ENCODE data around the gene PALM.
A peak's percentile ranks its signal among the peaks of the same experiment; 100 is the strongest.
"Not testable (repeated sequence)": the region's sequence is repeated elsewhere in the genome, so short reads cannot be mapped to it uniquely, and the experiment has no call there.

Gene PALM

DNA sequence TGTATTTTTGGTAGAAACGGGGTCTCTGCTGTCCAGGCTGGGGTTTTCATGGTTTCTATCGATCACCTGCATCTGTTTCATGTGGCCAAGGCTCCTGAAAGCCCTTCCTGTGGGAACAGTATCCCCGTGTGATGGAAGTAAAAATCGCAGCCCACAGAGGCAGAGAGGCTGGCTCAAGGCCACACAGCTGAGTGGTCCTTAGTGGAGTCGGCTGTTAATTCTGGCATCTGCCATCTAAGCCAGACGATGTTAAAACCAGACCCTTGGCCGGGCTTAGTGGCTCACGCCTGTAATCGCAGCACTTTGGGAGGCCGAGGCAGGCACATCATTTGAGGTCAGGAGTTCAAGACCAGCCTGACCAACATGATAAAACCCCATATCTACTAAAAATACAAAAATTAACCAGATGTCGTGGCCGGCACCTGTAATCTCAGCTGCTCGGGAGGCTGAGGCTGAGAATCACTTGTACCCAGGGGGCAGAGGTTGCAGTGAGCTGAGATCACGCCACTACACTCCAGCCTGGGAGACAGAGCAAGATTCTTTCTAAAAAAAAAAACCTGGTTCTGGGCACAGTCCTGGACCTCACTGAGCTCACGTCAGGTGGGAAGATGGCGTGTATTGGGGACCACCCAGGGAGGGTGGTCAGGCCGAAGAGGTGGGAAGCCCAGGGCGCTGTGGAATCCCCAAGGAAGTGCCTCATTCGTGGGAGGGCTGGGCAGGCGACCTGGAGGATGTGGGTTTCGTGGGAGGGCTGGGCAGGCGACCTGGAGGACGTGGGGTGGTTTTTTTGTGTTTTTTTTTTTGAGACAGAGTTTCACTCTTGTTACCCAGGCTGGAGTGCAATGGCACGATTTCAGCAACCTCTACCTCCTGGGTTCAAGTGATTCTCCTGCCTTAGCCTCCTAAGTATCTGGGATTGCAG is 23.7 kb downstream of the PALM start:
- DNase-seq (ENCODE audit: low read depth) = no peak

DNA sequence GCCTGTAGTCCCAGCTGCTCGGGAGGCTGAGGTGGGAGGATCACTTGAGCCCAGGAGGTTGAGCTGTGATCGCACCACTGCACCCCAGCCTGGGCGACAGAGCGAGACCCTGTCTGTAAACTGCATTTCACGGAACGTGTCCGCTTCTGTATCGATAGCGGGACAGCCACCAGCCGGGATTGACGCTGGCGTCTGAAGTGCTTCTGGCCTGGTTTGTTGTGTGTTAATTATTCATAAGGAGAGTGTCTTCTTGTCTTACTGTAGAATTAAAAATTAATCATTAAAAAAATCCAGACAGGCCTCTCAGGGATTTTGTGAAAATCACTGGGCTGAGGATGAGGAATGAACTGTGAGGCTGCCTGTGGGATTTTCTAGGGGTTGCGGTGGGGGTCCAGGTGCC is 26.0 kb downstream of the PALM start:
- DNase-seq (ENCODE audit: low read depth) = no peak

DNA sequence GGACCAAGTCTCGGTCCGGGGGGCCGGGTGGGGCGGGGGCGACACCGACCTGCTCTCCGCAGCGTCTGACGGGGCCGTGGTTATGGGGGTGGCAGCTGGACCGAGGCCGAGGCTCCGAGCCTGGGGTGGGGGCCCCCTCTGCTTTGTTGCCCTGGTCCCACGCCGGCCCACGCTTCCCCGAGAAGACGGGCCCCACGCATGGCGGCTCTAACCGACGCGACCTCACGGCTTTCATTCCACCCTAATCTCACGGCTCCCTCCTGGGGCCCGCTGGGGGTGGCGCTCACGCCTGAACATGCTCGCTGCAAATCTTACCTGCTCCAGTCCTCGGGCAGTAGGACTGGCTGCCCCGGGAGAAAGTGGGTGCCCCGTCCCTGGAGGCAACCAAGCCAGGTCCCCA is 27.4 kb downstream of the PALM start:
- no peak for DNase-seq (ENCODE audit: low read depth)

DNA sequence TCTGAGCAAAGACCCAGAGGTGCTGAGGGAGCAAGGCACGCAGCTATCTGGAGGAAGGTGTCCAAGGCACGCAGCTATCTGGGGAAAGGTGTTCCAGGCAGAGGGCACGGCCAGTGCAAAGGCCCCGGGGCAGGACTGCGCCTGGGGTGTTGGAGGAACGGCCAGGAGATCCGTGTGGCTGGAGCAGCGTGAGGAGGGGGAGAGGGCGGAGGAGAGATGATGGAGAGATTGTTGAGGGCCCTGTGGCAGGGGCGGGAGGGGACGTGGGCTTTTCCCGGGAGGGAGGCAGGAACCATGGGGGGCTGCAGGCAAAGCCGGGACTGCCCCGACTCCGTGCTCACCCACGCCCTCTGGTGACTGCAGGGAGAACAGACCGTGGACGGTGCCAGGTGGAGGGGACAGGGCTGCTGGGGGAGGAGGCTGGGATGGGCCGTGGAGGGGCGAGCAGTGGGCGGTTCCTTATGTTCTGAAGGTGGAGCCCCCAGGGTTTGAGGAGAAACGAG is 28.9 kb downstream of the PALM start:
- peak; percentile 42 for DNase-seq (ENCODE audit: low read depth)

DNA sequence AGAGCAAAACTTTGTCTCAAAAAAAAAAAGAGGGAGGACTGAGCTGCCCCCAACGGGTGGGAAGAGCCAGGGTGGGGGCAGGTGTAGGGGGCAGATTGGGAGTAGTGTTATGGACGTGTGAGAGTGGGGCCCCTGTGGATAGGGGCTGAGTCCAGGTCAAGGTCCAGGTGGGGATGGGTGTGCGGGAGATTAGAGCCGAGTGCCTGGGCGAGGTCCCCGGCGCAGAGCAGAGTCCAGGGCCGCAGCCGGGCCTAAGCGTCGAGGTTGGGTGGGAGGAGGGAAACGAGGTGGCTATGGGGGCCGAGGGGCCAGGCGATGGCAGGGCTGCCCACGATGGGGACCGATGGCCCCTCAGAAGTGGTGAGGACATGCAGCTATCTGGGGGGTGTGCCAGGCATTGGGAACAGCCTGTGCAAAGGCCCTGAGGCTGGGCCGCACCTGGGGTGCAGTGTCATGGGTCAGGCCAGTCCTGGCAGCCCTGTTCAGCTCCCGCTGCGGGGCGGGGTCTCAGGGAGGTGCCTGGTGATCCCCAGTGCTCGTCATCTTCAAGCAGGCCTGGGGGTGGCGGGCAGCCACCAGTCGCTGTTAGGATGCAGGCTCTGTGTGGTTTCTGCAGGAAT is 29.9 kb downstream of the PALM start:
- no peak for DNase-seq (ENCODE audit: low read depth)

DNA sequence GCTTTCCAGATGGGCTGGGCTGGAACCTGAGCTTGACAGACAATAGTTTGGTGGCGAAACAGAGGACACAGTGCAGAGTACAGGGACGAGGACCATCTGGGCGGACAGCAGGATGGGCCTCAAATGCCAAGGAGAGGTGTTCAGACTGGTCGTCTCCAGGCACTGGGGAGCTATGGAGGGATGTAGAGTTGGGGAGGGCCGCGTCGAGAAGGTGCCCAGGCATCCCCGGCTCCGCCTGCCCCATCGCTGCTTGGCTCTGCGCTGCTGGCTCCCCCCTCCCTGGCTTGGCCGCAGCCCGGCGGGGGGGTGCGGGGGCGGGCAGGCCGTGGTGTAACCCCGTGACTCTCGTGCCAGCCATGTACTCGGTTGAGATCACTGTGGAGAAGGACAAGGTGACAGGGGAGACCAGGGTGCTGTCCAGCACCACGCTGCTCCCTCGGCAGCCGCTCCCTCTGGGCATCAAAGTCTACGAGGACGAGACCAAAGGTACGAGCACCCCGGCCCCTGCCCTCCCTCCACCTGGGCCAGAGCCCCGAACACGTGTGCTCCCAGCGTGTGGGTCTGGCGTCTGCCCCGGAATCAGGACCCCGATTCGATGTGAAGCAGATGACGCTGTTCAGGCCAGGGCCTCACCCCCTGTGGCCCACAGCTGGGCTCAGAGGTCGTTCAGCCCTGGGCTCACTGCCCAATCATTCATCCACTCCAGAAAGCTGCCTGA is 31.4 kb downstream of the PALM start:
- DNase-seq (ENCODE audit: low read depth) = no peak

DNA sequence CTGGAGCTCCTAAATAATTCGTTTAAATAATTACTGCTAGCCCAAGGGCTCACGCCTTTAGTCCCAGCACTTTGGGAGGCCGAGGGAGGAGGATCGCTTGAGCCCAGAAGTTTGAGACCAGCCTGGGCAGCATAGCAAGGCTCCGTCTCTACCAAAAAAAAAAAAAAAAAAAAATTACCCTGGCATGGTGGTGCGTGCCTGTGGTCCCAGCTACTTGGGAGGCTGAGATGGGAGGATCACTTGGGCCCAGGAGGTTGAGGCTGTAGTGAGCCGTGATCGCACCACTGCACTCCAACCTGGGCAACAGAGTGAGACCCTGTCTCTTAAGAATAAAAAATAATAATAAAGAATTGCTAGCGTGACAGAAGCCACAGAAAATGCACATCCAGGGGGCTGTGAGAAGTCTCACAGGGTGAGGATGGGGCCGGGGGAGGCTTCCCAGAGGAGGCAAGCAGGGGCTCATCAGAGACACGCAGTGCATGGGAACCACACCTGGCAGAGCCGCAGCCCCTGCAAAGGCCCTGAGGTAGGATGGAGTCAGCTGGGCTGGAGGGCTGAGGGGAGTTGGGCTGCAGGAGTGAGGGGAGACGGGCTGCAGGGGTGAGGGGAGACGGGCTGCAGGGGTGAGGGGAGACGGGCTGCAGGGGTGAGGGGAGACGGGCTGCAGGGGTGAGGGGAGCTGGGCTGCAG is 32.2 kb downstream of the PALM start:
- DNase-seq (ENCODE audit: low read depth) = not testable (repeated sequence)

DNA sequence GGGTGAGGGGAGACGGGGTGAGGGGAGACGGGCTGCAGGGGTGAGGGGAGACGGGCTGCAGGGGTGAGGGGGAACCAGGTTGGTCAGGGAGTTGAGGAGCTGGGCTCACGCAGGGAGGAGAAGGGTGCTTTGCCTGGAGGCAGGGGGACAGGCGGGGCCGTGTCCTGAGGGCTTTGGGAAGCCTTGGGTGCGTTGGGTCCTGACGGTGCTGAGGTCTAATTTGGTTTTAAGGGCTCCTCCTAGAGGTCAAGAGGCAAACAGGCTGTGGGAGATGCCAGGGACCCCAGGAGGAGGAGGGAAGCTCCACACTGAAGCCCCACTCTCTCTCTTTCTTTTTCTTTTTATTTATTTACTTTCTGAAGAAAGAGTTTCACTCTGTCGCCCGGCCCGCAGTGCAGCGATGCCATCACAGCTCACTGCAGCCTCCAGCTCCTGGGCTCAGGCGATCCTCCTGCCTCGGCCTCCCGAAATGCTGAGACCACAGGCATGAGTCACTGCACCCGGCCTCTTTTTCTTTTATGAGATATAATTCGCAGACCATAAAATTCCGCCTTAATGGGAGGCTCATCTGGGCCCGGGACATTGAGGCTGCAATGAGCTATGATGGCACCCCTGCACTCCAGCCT is 32.9 kb downstream of the PALM start:
- no peak for DNase-seq (ENCODE audit: low read depth)

DNA sequence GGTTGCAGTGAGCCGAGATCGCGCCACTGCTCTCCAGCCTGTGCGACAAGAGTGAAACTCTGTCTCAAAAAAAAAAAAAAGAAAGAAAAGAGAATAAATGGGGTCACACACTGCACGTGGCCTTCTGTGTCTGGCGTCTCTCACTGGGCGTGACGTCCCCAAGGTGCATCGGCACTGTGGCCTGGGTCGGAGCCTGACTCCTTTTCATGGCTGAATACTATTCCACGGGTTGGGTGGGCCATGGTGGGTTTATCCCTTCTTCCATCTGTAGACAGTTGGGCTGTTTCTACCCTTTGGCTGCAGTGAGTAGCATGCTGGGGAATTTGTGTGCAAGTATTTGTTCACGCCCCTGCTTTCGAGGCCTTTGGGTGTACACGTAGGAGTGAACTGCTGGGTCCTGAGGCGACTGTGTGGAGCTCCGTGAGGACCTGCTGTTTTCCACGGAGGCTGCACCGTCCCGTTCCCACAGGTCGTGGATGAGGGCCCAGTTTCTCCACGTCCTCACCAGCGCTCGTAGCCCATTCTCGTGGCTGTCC is 33.9 kb downstream of the PALM start:
- no peak for DNase-seq (ENCODE audit: low read depth)

DNA sequence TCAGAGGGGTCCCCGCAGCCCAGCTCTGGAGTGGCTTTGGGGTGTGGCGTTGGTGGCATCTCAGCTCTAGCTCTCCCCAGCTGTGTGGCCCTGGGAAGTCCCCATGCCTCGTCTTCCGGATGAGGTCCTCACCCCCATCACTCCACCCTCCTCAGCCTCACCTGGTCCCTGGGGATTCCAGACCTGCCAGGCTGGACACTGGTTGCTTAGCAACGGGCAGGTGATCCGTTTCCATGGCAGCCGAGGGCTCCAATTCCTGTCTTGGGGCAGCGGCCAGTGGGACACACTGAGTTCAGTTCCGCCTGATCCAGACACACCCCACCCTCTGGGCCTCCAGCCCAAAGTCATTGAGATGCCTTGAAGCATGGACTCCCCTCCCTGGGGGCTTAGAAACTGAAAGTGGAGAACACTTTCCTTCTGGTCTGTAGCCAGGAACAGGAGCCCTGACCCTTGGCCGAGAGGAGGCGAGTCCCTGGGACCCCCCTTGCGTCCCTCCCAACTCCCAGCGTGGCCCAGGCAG is 34.5 kb downstream of the PALM start:
- DNase-seq (ENCODE audit: low read depth) = no peak

DNA sequence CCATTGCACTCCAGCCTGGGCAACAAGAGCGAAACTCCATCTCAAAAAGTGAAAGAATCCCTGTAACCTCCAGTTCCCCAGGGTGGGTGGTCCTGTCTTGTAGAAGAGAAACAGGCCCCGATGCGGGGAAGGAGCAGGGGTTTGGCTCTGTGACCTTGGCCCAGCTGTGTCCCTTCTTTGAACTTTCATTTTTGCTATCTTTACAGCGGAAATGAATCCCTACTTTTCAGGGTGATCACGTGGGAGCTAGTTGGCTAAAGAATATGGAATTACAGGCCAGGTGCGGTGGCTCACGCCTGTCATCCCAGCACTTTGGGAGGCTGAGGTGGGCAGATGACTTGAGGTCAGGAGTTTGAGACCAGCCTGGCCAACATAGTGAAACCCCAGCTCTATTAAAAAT is 36.4 kb downstream of the PALM start:
- DNase-seq (ENCODE audit: low read depth) = not testable (repeated sequence)

DNA sequence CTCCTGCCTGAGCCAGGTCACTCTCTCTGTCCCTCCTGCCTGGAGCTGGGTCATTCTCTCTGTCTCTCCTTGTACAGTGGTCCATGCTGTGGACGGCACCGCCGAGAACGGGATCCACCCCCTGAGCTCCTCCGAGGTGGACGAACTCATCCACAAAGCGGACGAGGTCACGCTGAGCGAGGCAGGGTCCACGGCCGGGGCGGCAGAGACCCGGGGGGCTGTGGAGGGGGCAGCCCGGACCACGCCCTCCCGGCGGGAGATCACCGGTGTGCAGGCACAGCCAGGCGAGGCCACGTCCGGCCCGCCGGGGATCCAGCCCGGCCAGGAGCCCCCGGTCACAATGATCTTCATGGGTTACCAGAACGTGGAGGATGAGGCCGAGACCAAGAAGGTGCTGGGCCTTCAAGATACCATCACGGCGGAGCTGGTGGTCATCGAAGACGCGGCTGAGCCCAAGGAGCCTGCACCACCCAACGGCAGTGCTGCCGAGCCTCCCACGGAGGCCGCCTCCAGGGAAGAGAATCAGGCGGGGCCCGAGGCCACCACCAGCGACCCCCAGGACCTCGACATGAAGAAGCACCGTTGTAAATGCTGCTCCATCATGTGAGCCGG is 37.6 kb downstream of the PALM start:
- no peak for DNase-seq (ENCODE audit: low read depth)

DNA sequence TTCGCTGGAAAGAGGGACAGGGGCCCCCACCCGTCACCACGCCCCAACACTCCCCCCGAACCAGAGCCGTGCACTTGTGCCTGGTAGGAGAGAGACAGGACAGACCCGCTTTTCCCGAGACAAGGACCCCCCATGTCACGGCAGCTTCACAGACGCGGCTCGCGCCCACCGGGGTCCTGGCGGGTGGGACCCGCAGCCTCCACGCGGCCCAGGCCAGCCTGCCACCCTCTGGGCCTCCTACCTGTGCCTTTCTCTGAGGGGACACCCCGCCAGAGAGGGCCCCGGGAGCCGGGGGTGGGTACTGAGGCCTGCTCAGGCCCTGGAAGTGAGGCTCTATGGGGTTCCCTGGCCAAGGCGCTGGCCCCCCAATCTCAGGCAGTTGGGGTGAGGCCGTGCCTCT is 38.2 kb downstream of the PALM start:
- no peak for DNase-seq (ENCODE audit: low read depth)

DNA sequence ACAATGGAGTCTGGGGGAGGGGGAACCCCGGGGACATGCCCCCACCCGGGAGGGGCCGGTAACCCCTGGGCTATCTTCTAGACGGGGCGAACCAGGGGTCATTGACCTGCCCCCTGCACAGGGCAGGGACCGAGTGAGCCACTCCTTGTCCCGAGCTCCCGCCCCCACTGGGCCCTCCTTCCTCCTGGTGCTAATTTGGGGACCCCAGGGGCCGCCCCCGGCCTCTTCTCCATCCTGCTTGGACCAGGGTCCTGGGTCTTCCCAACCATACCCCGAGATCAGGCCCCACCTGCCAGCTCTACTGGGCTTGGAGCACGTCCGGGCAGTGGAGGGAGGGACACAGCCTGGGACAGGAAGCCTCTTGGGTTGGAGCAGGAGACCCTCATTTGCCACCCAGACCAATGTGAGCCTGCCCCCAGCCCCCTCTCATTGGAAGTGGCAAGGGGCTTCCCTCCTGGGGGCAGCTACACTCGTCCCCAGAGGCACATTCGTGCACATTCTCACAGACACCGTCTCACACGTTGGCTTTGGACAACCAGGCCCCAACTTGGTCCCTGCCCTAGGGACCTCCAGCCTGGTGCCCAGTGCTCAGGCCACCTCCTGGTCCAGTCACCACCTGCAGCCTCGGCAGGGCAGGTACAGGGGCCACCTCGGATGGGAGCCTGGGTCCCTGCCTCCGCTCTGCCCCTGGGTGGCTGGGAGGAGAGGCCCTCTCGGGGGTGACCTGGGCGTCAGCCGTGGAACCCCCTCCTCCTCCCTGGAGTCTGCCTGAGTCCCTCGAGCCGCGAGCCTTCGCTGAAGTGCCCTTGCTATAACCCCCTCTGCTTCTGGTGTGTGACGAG is 38.9 kb downstream of the PALM start:
- no peak for DNase-seq (ENCODE audit: low read depth)

DNA sequence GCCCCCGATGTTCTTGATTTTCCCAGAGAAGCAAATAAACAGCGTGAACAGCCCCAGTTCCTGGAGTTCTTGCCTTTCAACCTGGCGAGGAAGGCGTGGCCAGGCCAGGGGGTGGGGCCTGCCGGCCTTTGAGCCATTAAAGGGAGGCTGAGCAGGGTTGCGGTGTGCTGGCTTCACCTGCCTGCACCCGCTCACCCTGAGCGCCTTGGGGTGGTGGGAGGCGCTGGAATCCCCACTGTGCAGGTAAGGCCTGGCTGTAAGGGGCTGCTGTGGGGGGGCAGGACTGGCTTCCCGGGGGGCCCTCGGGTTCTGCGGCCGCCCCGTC is 39.5 kb downstream of the PALM start:
- no peak for DNase-seq (ENCODE audit: low read depth)

DNA sequence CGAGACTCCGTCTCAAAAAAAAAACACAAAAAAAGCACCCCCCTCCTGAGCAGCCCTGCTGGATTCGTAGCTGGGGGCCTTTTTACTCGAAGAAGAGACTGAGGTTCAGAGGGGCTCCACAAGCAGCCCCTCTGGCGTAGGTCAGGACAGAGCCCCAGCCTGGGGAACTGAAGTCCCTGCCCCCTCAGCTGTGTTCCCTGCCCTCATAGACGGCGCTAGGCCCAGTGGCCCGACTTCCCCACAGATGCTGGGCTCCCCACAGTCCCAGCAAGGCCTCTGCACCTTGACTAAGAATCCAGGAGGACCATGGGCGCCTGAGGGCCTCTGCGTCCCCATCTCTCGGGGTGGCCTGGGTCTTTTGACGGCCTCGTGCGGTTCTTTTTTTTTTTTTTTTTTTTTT is 41.1 kb downstream of the PALM start:
- no peak for DNase-seq (ENCODE audit: low read depth)

DNA sequence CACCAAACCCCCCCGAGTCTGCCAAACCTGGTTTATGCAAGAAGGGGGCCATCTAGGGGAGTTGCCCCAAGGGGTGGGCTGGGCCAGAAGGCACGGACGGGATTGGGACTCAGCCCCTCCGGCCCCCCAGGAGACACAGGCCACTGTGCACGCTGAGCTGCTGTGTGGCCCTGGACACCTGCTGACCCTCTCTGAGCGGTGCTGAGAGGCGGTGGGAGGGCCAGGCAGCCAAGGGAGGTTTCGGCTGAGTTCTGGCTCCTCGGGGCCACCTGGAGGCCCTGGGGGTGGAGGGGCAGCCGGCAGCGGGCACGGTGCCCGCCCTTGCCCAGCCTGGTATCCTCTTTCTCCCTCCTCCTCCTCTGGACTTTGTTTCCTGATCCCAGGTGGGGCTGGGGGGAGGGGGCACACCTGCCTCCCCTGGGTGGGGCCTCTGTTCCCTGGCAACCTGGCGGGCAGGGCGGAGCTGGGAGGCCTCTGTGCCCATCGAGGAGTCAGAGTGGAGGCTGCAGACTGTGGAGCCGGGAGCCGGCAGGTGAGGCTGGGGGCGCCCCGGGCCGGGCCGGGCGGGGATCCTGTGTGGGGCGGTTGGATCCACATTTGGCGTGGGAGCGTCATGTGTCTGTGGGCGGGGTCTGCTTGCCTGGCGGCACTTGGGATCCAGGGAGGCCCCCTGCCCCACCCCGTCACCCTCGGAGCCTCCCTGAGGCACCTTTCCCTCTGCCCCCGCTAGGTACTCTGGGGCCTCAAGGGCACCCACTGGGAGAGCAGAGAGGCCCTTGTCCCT is 42.1 kb downstream of the PALM start, which contains the start of gene MISP:
MISP (plus strand) TSS at position 473 of the 784 bp plus-strand sequence. CDS start 5,835 bp downstream, outside the sequence.
- no peak for DNase-seq (ENCODE audit: low read depth)

DNA sequence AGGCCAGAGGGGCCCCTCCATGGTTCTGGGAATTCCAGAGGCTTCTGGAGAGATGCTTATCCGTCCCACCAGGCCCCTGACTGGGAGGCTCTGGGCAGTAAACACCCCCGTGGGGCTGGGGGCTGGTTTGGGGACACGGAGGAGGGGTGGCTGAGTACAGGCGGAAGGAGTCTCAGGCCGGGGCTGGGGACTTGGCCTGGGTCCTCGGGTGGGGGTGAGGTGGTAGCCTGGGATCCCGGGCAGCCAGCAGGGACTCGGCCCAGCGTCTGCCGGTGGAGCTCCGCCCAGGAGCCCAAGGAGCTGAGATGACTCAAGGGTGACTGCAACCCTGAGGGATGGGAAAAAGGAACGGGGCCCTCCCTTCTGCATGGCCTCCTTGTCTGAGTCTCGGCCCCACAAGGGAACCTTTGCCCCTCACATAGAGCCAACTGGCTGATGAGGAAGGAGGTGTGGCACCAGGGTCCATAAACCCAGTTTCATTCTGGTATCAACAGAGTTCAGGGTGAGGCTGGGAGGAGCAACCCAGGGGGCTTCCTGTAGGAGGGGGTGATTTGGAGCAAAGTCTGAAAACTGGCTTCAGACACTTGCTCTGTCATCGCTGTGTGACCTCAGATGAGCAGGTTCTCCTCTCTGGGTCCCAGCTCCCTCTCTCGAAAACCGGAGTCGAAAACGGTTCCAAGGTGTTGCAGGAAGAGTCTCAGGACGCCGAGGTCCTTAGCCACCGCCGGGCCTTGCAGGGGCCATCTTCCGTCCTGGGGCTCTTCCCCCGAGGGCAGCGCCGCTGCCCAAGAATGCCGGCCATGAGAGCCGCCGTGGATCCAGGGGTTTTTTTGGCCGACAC is 43.0 kb downstream of the PALM start:
- no peak for DNase-seq (ENCODE audit: low read depth)
